ENCODE measurements around the gene KLHL35. TPM values are rescaled to one million over a fixed set of nuclear protein-coding genes. Genes with fewer than 3 reads are reported as not detected.

KLHL35 gene
- total RNA-seq, 1 experiment from 2014 or later: 0.83 TPM

DNA sequence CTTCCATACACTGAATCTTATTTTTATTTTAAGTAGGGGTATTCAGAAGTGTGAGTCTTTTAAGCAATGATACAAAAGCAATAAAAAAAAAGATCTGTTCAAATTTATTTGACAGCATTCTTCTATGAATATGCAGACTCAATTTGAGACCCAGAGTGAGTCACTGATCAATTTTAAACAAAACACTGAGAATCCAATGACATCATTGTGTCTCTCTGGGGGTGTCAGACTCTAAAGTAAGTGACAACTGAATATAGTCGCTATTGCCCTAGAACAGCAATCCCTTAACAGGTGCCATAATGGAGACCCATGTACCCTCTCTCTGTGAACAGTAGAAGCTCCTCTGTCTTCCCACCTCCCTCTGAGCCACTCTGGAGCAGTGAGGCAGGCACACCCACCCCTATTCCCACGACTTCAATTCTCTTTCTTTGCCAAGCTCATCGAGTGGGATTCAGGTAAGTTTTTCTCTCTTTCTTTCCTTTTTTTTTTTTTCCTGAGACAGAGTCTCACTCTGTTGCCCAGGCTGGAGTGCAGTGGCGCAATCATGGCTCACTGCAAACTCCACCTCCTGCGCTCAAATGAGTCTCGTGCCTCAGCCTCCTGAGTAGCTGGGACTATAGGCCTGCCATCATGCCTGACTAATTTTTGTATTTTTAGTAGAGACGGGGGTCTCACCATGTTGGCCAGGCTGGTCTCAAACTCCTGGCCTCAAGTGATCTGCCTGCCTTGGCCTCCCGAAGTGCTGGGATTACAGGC, 38.7 kb downstream of the KLHL35 start:
- Histone ChIP-seq H2AK5ac (ENCODE audit: insufficient read length, low read length) (no peak overlapping the region), H3K23me2 (ENCODE audit: insufficient read length, low read depth, low read length, poor library complexity, severe bottlenecking) (no peaks in the 10 kb centered on the region), H2BK15ac (ENCODE audit: low read depth, low read length) (no peak overlapping the region), H3K18ac (ENCODE audit: insufficient read length, low read depth, low read length) (no peak overlapping the region), H3K23ac (ENCODE audit: insufficient read length, low read depth, low read length) (no peak overlapping the region), H3K79me2 (ENCODE audit: insufficient read depth, low read length) (no peaks in the 10 kb centered on the region), H4K20me1 (ENCODE audit: control insufficient read depth, insufficient read depth, insufficient read length) (no peaks in the 10 kb centered on the region), H3T11ph (ENCODE audit: low read length) (no peak overlapping the region), H3K79me1 (ENCODE audit: insufficient read depth, low read depth, low read length, poor library complexity, severe bottlenecking) (no peaks in the 10 kb centered on the region), H3K4me1 (ENCODE audit: insufficient read depth, low read length) (no peaks in the 10 kb centered on the region), H3K56ac (ENCODE audit: insufficient read length, low read depth, low read length) (no peak overlapping the region), H4K91ac (ENCODE audit: insufficient read length, low read depth, low read length) (no peak overlapping the region), H3K4ac (ENCODE audit: low read depth, low read length) (no peak overlapping the region), H2BK5ac (ENCODE audit: insufficient read length, low read length) (no peak overlapping the region), H3K9me3 (ENCODE audit: control insufficient read depth, low read depth, low read length) (no peaks in the 10 kb centered on the region), H2AFZ (ENCODE audit: low read length) (no peak overlapping the region), H3K14ac (ENCODE audit: insufficient read depth, low read length) (no peak overlapping the region), H4K8ac (replicated peaks; ENCODE audit: insufficient read length, low read depth, low read length) (no peak overlapping the region), H2BK20ac (ENCODE audit: low read depth, low read length, poor library complexity, severe bottlenecking) (no peak overlapping the region), H3K27ac (ENCODE audit: insufficient read length, low read depth, low read length) (no peak overlapping the region), H4K5ac (ENCODE audit: insufficient read length, low read depth, low read length) (no peak overlapping the region), H2BK12ac (ENCODE audit: insufficient read length, low read depth, low read length) (no peak overlapping the region), H3K4me2 (ENCODE audit: insufficient read depth, insufficient read length, low read length) (no peak overlapping the region), H3K27me3 (ENCODE audit: insufficient read depth, low read length) (no peaks in the 10 kb centered on the region), H3K9ac (ENCODE audit: extremely low read depth, insufficient read length, low read length) (no peak overlapping the region), H2BK120ac (ENCODE audit: low read depth, low read length, poor library complexity, severe bottlenecking) (no peak overlapping the region)
- peaks cover 0 to under 1% (median under 1%) of the 10 kb centered on the region in 3 experiments; a peak in 5 of 7 replicates for H3K36me3 Mint-ChIP-seq (ENCODE audit: insufficient read depth in 1 of 3, low read depth in 3 of 3)
- H3K4me3 Mint-ChIP-seq: no peak overlapping the region
- no peak for DNase-seq
- peaks cover 0 to 2% of the 10 kb centered on the region in 2 experiments; a peak in 2 of 4 replicates for H3K4me1 Mint-ChIP-seq
- no peak overlapping the region; a peak in 1 of 7 replicates for H3K27ac Mint-ChIP-seq
- TF ChIP-seq, protein P1, sequence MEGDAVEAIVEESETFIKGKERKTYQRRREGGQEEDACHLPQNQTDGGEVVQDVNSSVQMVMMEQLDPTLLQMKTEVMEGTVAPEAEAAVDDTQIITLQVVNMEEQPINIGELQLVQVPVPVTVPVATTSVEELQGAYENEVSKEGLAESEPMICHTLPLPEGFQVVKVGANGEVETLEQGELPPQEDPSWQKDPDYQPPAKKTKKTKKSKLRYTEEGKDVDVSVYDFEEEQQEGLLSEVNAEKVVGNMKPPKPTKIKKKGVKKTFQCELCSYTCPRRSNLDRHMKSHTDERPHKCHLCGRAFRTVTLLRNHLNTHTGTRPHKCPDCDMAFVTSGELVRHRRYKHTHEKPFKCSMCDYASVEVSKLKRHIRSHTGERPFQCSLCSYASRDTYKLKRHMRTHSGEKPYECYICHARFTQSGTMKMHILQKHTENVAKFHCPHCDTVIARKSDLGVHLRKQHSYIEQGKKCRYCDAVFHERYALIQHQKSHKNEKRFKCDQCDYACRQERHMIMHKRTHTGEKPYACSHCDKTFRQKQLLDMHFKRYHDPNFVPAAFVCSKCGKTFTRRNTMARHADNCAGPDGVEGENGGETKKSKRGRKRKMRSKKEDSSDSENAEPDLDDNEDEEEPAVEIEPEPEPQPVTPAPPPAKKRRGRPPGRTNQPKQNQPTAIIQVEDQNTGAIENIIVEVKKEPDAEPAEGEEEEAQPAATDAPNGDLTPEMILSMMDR (conservative IDR thresholded peaks at IDR 0.05): no peak
- peaks cover 0 to under 1% of the 10 kb centered on the region in 2 experiments; a peak in 2 of 5 replicates for H3K9me3 Mint-ChIP-seq
- WGBS (ENCODE audit: extremely low coverage, insufficient read length, low lambda C conversion rate): no CpG with 5 or more reads among the region's 8 CpGs
- H3K27me3 Mint-ChIP-seq (ENCODE audit: low read depth): no peaks in the 10 kb centered on the region; the same call in 1 of the 2 replicates
